Adipose tissue (tissue), 3 donors: ENCODE results near the gene POLR2C. TPM values are rescaled to one million over a fixed set of nuclear protein-coding genes. Genes with fewer than 3 reads are reported as not detected.

Experiments
- H3K27ac ChIP-seq: one replicate; pipeline ENCODE4 v1.5.1; 2013; ENCODE audit warnings: low read depth, low read length
- WGBS, 3 donors: extraction: QIAGEN DNeasy Blood & Tissue Kit; methylation state at CpG; one replicate each; pipeline ENCODE4 v1.1.7; 2013; 5-methylcytosine and 5-hydroxymethylcytosine counted together
- polyA plus RNA-seq, 3 donors: library from polyadenylated mRNA; stranded (reverse); fragments of 200-250 nt; gene quantifications; one replicate each; pipeline ENCODE4 v1.2.3, GENCODE V29; 2013
- donor health status: healthy with polysubstance abuse.
- donor health status: Bipolar disorder and iron deficiency.
- donor health status: healthy.

Gene POLR2C
- polyA plus RNA-seq, 3 donors = 39.3 to 52.1 (median 39.4) TPM

DNA sequence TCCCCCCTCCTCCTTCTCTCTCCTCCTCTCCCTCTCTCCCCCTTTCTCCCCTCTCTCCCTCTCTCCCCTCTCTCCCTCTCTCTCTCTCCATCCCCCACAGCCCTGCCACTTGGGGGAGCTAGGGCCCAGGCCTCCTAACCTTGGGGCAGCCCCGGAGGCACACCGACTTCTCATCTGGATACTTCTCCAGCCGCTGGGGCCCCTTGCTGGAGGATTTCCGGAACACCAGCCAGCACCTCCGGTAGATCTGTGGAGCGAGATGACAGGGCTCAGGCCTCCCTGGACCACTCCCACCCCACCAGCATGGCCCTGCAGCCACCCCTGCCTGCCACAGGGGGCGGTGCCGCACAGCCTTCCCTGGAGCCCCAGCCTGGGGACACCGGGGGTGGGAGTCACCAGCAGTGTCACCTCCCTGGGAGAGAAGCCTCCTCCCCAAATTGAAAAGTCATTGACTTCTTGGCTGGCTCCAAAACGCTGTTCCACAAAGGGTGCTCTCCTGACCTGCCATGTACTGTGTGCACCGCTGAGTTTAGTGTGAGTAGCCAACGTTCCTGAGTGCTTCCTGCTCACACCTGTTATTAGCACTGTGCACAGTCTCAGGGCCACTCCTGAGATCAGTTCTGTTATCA lies 13.3 kb downstream of the POLR2C start:
- H3K27ac ChIP-seq = no peak overlapping the region

GRCh38 chr16:57476546-57477410 lies 14.3 kb downstream of the POLR2C start:
- 89 to 93% (median 91%) methylated on average over 6 of the region's 6 CpGs for WGBS, 3 donors

More for the DNA sequence above, 13.3 kb downstream of the POLR2C start:
- 22 to 44% (median 27%) methylated on average over 12 of the region's 12 CpGs for WGBS, 3 donors

GRCh38 chr16:57477531-57478202 lies 15.2 kb downstream of the POLR2C start:
- WGBS, 3 donors = 71 to 77% (median 74%) methylated on average over 9 of the region's 9 CpGs
- H3K27ac ChIP-seq = no peak overlapping the region

More at GRCh38 chr16:57476546-57477410, 14.3 kb downstream of the POLR2C start:
- no peak overlapping the region for H3K27ac ChIP-seq

DNA sequence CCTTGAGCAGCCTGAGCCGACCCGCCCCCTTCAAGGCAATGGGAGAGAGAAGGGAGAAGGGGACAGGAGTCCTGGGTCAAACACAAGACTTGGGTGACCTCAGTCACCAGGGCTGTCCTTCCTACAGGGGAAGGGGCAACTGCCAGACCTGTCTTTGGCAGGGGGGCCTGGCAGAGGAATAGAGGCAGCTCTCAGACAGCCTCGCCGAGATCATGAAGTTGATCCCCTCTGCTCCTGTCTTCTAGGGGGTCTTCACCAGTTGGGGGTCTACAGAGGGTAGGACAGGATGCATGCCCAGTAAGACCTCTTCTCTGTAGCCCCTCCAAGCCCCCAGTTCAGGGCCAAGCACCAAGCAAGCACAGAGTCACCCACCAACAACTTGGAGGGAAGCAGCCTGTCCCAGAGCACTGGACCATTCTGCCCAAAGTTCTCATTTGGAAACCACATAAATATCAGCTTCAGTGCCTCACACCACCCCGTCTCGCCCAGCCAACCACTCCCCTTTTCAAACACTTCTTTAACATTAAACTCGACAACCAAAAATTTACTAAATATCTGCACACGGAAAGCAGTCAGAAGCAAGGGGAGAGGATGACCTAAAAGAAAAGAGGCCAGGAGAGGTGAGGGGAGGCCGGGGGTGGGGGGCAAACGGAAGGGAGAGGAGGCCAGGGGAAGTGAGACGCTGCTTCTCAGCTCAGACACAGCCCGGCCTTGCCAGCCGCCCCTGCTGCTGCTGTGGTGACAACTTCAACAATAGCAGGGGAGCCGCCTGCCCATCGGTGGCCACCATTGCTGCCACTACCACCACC lies 16.1 kb downstream of the POLR2C start:
- 35 to 68% (median 35%) methylated on average over 15 of the region's 15 CpGs for WGBS, 3 donors
- H3K27ac ChIP-seq = no peak overlapping the region

GRCh38 chr16:57479205-57479975 lies 16.9 kb downstream of the POLR2C start:
- 12 to 54% (median 17%) methylated on average over 36 of the region's 36 CpGs for WGBS, 3 donors
- H3K27ac ChIP-seq = no peak overlapping the region

GRCh38 chr16:57479976-57480753 lies 17.7 kb downstream of the POLR2C start:
- 21 to 46% (median 36%) methylated on average over 15 of the region's 15 CpGs for WGBS, 3 donors
- no peak overlapping the region for H3K27ac ChIP-seq

GRCh38 chr16:57480754-57481230 lies 18.3 kb downstream of the POLR2C start:
- 47 to 77% (median 72%) methylated on average over 6 of the region's 6 CpGs for WGBS, 3 donors
- H3K27ac ChIP-seq = no peak overlapping the region

DNA sequence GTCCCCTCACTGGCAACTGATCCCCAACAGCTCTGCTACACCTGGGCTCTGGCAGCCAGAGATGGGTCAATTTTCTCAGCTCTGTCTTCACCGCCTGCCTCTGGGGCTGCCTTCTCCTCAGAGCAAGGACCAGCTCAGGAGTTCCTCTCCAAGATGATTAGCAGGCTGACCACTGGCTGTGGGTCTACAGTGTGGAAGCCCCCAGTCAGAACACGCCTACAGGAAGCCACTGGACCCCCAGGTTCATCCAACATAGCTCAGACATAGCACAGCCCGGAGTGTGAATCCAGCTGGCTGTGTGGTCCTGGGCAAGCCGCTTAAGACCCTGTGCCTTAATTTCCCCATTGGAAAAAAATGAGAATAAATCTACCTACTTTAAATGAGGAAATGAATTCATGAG lies 18.9 kb downstream of the POLR2C start:
- 87 to 89% (median 88%) methylated on average over 4 of the region's 4 CpGs for WGBS, 3 donors
- H3K27ac ChIP-seq = no peak overlapping the region

GRCh38 chr16:57482845-57483545 lies 20.5 kb downstream of the POLR2C start:
- no peak overlapping the region for H3K27ac ChIP-seq
- WGBS, 3 donors = 60 to 87% (median 80%) methylated on average over 13 to 14 of the region's 14 CpGs

GRCh38 chr16:57483725-57484514 lies 21.4 kb downstream of the POLR2C start:
- H3K27ac ChIP-seq = no peak overlapping the region

DNA sequence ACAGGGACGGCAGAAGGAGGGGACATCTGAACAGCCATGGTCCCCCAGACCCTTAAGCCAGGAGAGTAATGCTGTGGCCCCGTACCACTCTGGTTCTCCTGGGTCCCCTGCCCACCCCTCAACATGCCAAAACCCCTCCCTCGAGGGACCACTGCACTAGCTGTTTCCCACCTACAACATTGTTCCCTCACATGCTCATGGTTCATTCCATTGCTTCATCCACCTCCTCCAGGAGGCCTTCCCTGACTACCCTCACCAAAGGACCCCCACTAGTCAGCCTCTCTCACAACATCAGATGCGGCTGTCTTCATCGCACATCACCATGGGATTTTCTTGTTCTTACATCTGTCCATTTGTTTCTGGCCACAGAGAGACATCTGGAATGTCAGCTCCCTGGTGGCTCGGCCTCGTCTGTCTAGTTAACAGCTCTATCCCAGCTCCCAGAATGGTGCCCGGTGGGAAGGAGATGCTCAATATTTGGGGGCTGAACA lies 22.1 kb downstream of the POLR2C start:
- 88 to 89% (median 89%) methylated on average over 7 to 8 of the region's 8 CpGs for WGBS, 3 donors
- H3K27ac ChIP-seq = no peak overlapping the region

More at GRCh38 chr16:57483725-57484514, 21.4 kb downstream of the POLR2C start:
- WGBS, 3 donors = 65 to 80% (median 79%) methylated on average over 17 to 19 of the region's 19 CpGs

GRCh38 chr16:57485091-57485915 lies 22.8 kb downstream of the POLR2C start:
- 65 to 67% (median 65%) methylated on average over 14 of the region's 14 CpGs for WGBS, 3 donors
- no peak overlapping the region for H3K27ac ChIP-seq

DNA sequence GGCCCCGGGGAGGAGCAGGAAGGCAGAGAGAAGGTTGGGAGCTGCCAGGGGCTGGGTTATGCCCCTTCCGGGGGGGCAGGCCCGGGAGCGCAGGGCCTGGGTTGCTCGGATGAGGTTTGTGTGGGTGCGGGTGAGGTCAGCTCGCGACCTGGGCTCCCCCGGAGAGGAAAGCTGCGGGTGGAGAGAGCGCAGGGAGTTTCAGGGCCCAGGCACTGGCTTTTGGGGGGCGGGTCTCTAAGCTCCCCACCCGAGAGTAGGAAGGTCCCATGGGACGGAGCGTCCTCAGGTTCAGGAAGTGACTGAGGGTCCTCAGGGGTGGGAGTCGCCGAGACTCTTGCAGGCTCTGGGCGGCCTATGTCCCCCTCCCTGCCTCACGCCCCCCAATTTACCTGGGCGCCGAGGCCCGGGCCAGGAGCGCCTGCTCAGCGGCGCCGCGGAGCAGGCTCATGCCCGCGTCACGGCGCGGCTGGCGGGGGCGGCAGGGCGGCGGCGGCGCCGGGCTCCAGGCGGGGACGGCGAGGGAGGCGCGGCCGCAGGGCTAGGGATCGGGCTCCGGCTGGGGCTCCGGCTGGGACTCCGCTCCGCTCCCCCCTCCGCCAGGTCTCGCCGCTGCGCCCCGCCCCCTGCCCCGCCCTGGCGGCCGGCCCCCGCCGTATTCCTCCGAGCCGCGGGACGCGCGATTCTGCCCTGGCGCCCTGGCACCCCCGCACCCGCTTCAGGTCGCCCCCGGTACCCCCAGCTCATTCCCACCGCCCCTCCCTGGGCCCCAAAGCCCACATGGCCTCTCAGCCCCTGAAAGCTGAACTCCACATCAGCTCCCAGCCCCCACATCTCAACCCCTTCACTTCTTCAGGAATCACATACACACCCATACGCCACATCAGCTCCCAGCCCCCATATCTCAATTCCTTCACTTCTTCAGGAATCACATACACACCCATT lies 23.7 kb downstream of the POLR2C start, which contains the start of gene DOK4:
Gene DOK4 (minus strand): TSS at position 578 of the 942 bp plus-strand sequence. CDS start 6,986 bp downstream, outside the sequence.
- no peak within 1 kb of the TSS for H3K27ac ChIP-seq
- WGBS, 3 donors = 1 to 3% (median 1%) methylated on average over 22 to 73 of the region's 73 CpGs
